K562 (cell line): ENCODE data around the gene SLC25A51. TPM values are rescaled to one million over a fixed set of nuclear protein-coding genes. Genes with fewer than 3 reads are reported as not detected.

Experiments used
- ATAC-seq: fragments of 200-7000 bp; cut with Tn5 transposase; 3 replicates; pipeline ENCODE4 v1.9.1; 2020; ENCODE audit warnings: moderate library complexity
- BruUV-seq: library from RNA; stranded (reverse); fragments of 400-500 nt; replicated peaks from 2 replicates; lab custom pipeline; 2021; lab: Mats Ljungman, UMichigan
- CTCF ChIA-PET: fragments of 300-600 bp; formaldehyde crosslinking; extraction: SDS; loops from one replicate; lab custom pipeline; 2021; ENCODE audit warnings: low intra/inter-chr PET ratio; lab: Yijun Ruan, JAX
- POLR2A ChIA-PET: fragments of 300-600, 350-650 bp; sonication (Branson Sonifier 250); formaldehyde crosslinking; extraction: SDS; loops from one replicate; lab custom pipeline; 2021; ENCODE audit warnings: antibody characterized with exemption, inconsistent platforms; lab: Yijun Ruan, JAX
- DNase-seq, 4 experiments: peaks; one replicate each; pipeline versions ENCODE4 v3.0.0 to v3.0.0-alpha.2; 2011 to 2018; ENCODE audit warnings: low spot score in 3 of 4, mixed read lengths in 3 of 4; ENCODE audit errors: extremely low read depth in 1 of 4
- FAIRE-seq: peaks from 2 replicates; lab custom pipeline; 2011; peaks lifted over from hg19 to GRCh38; lab: Jason Lieb, UNC
- H2AFZ ChIP-seq: 2 replicates; pipeline ENCODE4 v1.6.0; 2011; ENCODE audit warnings: low read depth, low read length, control low read depth, inconsistent platforms
- H3K27ac ChIP-seq: fragments of 200-600 bp; 3 replicates; pipeline ENCODE4 v1.8.0; 2011; ENCODE audit warnings: low read depth, mild to moderate bottlenecking, control low read depth, inconsistent platforms, low read length, moderate library complexity, mixed read lengths; ENCODE audit errors: extremely low read depth
- H3K27me3 ChIP-seq, 2 experiments: fragments of 300-600 bp in 1 of 2; 2 replicates in 1 of 2; 3 replicates in 1 of 2; pipeline versions ENCODE4 v1.6.0 to v1.8.0; 2011; ENCODE audit warnings: inconsistent platforms in 2 of 2, low read length in 2 of 2, mild to moderate bottlenecking in 1 of 2, mixed read lengths in 1 of 2, moderate library complexity in 1 of 2; ENCODE audit not compliant: control insufficient read depth in 2 of 2, insufficient read depth in 2 of 2
- H3K36me3 ChIP-seq: fragments of 300-600 bp; 3 replicates; pipeline ENCODE4 v1.8.0; 2011; ENCODE audit warnings: mild to moderate bottlenecking, low read length, inconsistent platforms; ENCODE audit not compliant: control insufficient read depth, insufficient read depth
- H3K4me1 ChIP-seq, 2 experiments: fragments of 200-600 bp in 1 of 2; replicated peaks in 1 of 2; 2 replicates in 1 of 2; 3 replicates in 1 of 2; pipeline versions ENCODE4 v1.5.1 to v1.8.0; 2011; ENCODE audit warnings: inconsistent platforms in 2 of 2, low read length in 2 of 2, mild to moderate bottlenecking in 1 of 2, mixed read lengths in 1 of 2, moderate library complexity in 1 of 2; ENCODE audit not compliant: control insufficient read depth in 2 of 2, insufficient read depth in 2 of 2
- H3K4me2 ChIP-seq: 2 replicates; pipeline ENCODE4 v1.6.1; 2011; ENCODE audit warnings: low read length, control low read depth, inconsistent platforms, mixed read lengths; ENCODE audit not compliant: insufficient read depth
- H3K4me3 ChIP-seq: fragments of 200-600 bp; sonication (generic), shearing (Covaris generic); 2 replicates; pipeline ENCODE4 v1.5.1; 2016; ENCODE audit warnings: control low read depth, inconsistent platforms
- H3K79me2 ChIP-seq: fragments of 200-600 bp; 3 replicates; pipeline ENCODE4 v1.8.0; 2011; ENCODE audit warnings: low read length, inconsistent platforms; ENCODE audit not compliant: control insufficient read depth, insufficient read depth
- H3K9ac ChIP-seq, 2 experiments: 2 replicates each; pipeline versions ENCODE4 v1.6.0 to v1.6.1; 2011; ENCODE audit warnings: low read depth in 2 of 2, low read length in 2 of 2, control low read depth in 1 of 2, inconsistent platforms in 1 of 2, mild to moderate bottlenecking in 1 of 2, mixed read lengths in 1 of 2; ENCODE audit not compliant: insufficient read depth in 1 of 2
- H3K9me1 ChIP-seq: one replicate; pipeline ENCODE4 v1.6.0; 2011; ENCODE audit warnings: inconsistent platforms, mild to moderate bottlenecking, low read length, moderate library complexity; ENCODE audit not compliant: control insufficient read depth, insufficient read depth
- H3K9me3 ChIP-seq: replicated peaks from 2 replicates; pipeline ENCODE4 v1.5.1; 2011; ENCODE audit warnings: low read depth, low read length, inconsistent platforms; ENCODE audit not compliant: control insufficient read depth, insufficient read depth
- H4K20me1 ChIP-seq: replicated peaks from 2 replicates; pipeline ENCODE4 v1.6.1; 2011; ENCODE audit warnings: low read length, inconsistent platforms, mixed read lengths; ENCODE audit not compliant: control insufficient read depth, insufficient read depth
- CEBPB ChIP-seq: fragments of 450-650 bp; IDR thresholded peaks from 2 replicates; pipeline ENCODE4 v1.6.1; 2016; ENCODE audit warnings: missing genetic modification characterization, missing compliant biosample characterization
- CEBPG ChIP-seq, 3 experiments: fragments of 200-800 bp in 1 of 3; sonication (Bioruptor generic) in 1 of 3; sonication (generic) in 1 of 3; formaldehyde crosslinking in 1 of 3; IDR thresholded peaks in 2 of 3; conservative IDR thresholded peaks in 1 of 3; 2 replicates each; pipeline versions ENCODE4 v1.6.1 to v1.8.0; 2016 to 2022; ENCODE audit warnings: missing compliant biosample characterization in 2 of 3, missing genetic modification characterization in 2 of 3, mild to moderate bottlenecking in 1 of 3, missing genetic modification reagents in 1 of 3
- MGA ChIP-seq: fragments of 450-650 bp; IDR thresholded peaks from 2 replicates; pipeline ENCODE4 v1.6.1; 2016; ENCODE audit warnings: mild to moderate bottlenecking, moderate library complexity
- NUFIP1 ChIP-seq: fragments of 450-650 bp; IDR thresholded peaks from 2 replicates; pipeline ENCODE4 v1.6.1; 2018; ENCODE audit not compliant: partially characterized antibody
- RBM17 ChIP-seq: fragments of 200-400 bp; formaldehyde crosslinking; IDR thresholded peaks from 2 replicates; pipeline ENCODE4 v1.6.1; 2017; ENCODE audit warnings: low read depth, mild to moderate bottlenecking, low read length, borderline replicate concordance
- SNAPC5 ChIP-seq: fragments of 250-450 bp; sonication (Bioruptor Pico); IDR thresholded peaks from 2 replicates; pipeline ENCODE4 v1.8.0; 2021; ENCODE audit warnings: moderate library complexity, mild to moderate bottlenecking, inconsistent platforms
- SPI1 ChIP-seq: IDR thresholded peaks from 2 replicates; pipeline ENCODE4 v1.6.1; 2011; ENCODE audit warnings: low read depth, low read length, control low read depth, borderline replicate concordance
- TCF7L2 ChIP-seq: fragments of 150-350 bp; IDR thresholded peaks from 2 replicates; pipeline ENCODE4 v1.6.1; 2016; ENCODE audit warnings: low read depth, mild to moderate bottlenecking, low read length, moderate library complexity
- ZNF23 ChIP-seq: fragments of 250-450 bp; sonication (Bioruptor Pico); IDR thresholded peaks from 2 replicates; pipeline ENCODE4 v1.4.0; 2020; ENCODE audit warnings: mild to moderate bottlenecking
- WGBS: fragments of 100-300 bp; shearing (Covaris generic); methylation state at CpG from one replicate; pipeline ENCODE4 v1.1.6; 2016; ENCODE audit warnings: low coverage, mixed read lengths; ENCODE audit not compliant: insufficient coverage; ENCODE audit errors: missing lambda C conversion rate; 5-methylcytosine and 5-hydroxymethylcytosine counted together
- in situ Hi-C: fragments of 300-500 bp; cut with MboI; formaldehyde crosslinking; loops from 4 replicates; pipeline ENCODE4 v1.15.0; 2018; ENCODE audit warnings: inconsistent platforms, mixed read lengths
- intact Hi-C: fragments of 100-400 bp; cut with micrococcal nuclease; formaldehyde crosslinking; loops from 2 replicates; pipeline ENCODE4 v1.14.2; 2022
- polyA plus RNA-seq, 8 experiments: library from polyadenylated mRNA; depleted of rRNA in 4 of 8; stranded (reverse) in 5 of 8; unstranded in 3 of 8; fragments of >200 nt; fragmentation: Nextera tagmentation in 2 of 8; fragmentation: Illumina TruSeq in 1 of 8; extraction: Ambion mirVana in 2 of 8; extraction: Trizol in 1 of 8; gene quantifications; 2 replicates each; pipeline versions ENCODE4 v1.2.1 to v1.2.3, GENCODE V29; 2011 to 2014; ENCODE audit warnings: inconsistent platforms in 1 of 8, missing spikeins in 1 of 8
- total RNA-seq, 7 experiments: library from RNA; depleted of rRNA in 6 of 7; stranded (reverse); fragments of >200 nt in 6 of 7; fragmentation: Illumina TruSeq in 2 of 7; extraction: Trizol in 2 of 7; gene quantifications; 2 replicates each; pipeline versions ENCODE4 v1.2.1 to v1.2.3, GENCODE V29; 2011 to 2021; ENCODE audit warnings: low replicate concordance in 1 of 7

Gene SLC25A51
- total and polyA plus RNA-seq, 9 of the 15 experiments (the other 6 are each of a cell fraction or from before 2014, with no cell fraction given): 9.1 to 40.7 (median 24.5) TPM

- TF ChIP-seq RBM17 (no peak), SNAPC5 (no peak), ZNF23 (CRISPR knock-in tag) (no peak), TCF7L2 (no peak)
Observed at GRCh38 chr9:37909326-37909725, 5.4 kb upstream of the SLC25A51 start (continued).

GRCh38 chr9:37908698-37909186 is 4.8 kb upstream of the SLC25A51 start:
- ChIA-PET CTCF (interaction anchor here (0.6 kb wide), 1 partner anchor 44 kb away, joined by 3 read pairs; no protein-coding TSS in a partner anchor), POLR2A (interaction anchor here (0.6 to 1.0 kb wide), 5 partner anchors 154 to 427 kb away, joined by 3 to 5 read pairs (median 3); no protein-coding TSS in a partner anchor)
- H3K9me3 ChIP-seq: no peaks in the 10 kb centered on the region
- no peak overlapping the region for H3K4me3 ChIP-seq
- FAIRE-seq (no peak), ATAC-seq (no peak), DNase-seq (no peak)
- intact Hi-C loops (no loop called here), in situ Hi-C loops (loop anchor here (5.0 to 10.0 kb wide), 3 partner anchors 154 to 449 kb away; partner anchors contain the start of genes POLR1E and TRMT10B)
- H3K9ac ChIP-seq: no peak overlapping the region
- H3K79me2 ChIP-seq: peaks cover 2% of the 10 kb centered on the region; the same call in 1 of the 3 replicates
- BruUV-seq: no TSS peak
- 29% methylated on average over 4 of the region's 4 CpGs for WGBS
- no peak overlapping the region for H3K4me2 ChIP-seq
- H3K27ac ChIP-seq: no peak overlapping the region
- H3K9me1 ChIP-seq: no peaks in the 10 kb centered on the region
- H3K27me3 ChIP-seq: no peaks in the 10 kb centered on the region
- TF ChIP-seq CEBPB (peak; percentile 92), SPI1 (no peak), CEBPG (CRISPR knock-in tag; IDR thresholded peaks at IDR 0.05) (peak; percentile 22; the same call in 1 of the 2 replicates), CEBPG (tag; conservative IDR thresholded peaks at IDR 0.05 in 1 of 2, IDR thresholded peaks at IDR 0.05 in 1 of 2) (peak; percentile 74 to 77), MGA (no peak), NUFIP1 (no peak)
- no peaks in the 10 kb centered on the region for H3K36me3 ChIP-seq
- no peaks in the 10 kb centered on the region for H4K20me1 ChIP-seq
- H2AFZ ChIP-seq: no peak overlapping the region
- peaks cover 22 to 28% of the 10 kb centered on the region in 2 experiments for H3K4me1 ChIP-seq
